Gastroesophageal sphincter (tissue), 4 donors: ENCODE data around the gene GPATCH8. TPM values are rescaled to one million over a fixed set of nuclear protein-coding genes. Genes with fewer than 3 reads are reported as not detected.
A peak's percentile ranks its signal among the peaks of the same experiment; 100 is the strongest.

Experiments
- ATAC-seq: fragments of 150-250 bp; one replicate; pipeline ENCODE4 v1.9.1; 2016; ENCODE audit warnings: mild to moderate bottlenecking, moderate library complexity
- H3K27ac ChIP-seq, 4 donors: fragments of 200-600 bp; sonication (generic) in 3 of 4; 1 replicate in 3 of 4; 2 replicates in 1 of 4; pipeline ENCODE4 v1.5.1; 2016 to 2019
- H3K27me3 ChIP-seq: fragments of 200-600 bp; sonication (generic); one replicate; pipeline ENCODE4 v1.5.1; 2019
- H3K36me3 ChIP-seq, 2 donors: fragments of 200-600 bp; sonication (generic); one replicate each; pipeline ENCODE4 v1.5.1; 2019; ENCODE audit warnings: control low read depth in 1 of 2
- H3K4me1 ChIP-seq, 3 donors: fragments of 200-600 bp; sonication (generic); 1 replicate in 2 of 3; 2 replicates in 1 of 3; pipeline ENCODE4 v1.5.1; 2016 to 2019; ENCODE audit warnings: control low read depth in 2 of 3
- H3K4me3 ChIP-seq, 2 donors: fragments of 200-600 bp; sonication (generic); one replicate each; pipeline ENCODE4 v1.5.1; 2019; ENCODE audit warnings: mild to moderate bottlenecking in 1 of 2, moderate library complexity in 1 of 2
- H3K9me3 ChIP-seq, 3 donors: fragments of 200-600 bp; sonication (generic); one replicate each; pipeline ENCODE4 v1.5.1; 2017 to 2019; ENCODE audit warnings: control low read depth in 2 of 3
- CTCF ChIP-seq, 4 experiments: fragments of 200-600 bp in 2 of 4; fragments of 450-650 bp in 2 of 4; sonication (generic) in 1 of 4; IDR thresholded peaks; one replicate each; pipeline ENCODE4 v1.5.1; 2017 to 2019; ENCODE audit warnings: antibody characterized with exemption in 4 of 4, mild to moderate bottlenecking in 2 of 4, moderate library complexity in 2 of 4
- EP300 ChIP-seq: sonication (generic); formaldehyde crosslinking; IDR thresholded peaks from one replicate; pipeline ENCODE4 v1.6.1; 2017; ENCODE audit warnings: antibody characterized with exemption, mild to moderate bottlenecking
- POLR2A ChIP-seq, 2 donors: fragments of 450-650 bp; IDR thresholded peaks; one replicate each; pipeline ENCODE4 v1.6.1; 2017; ENCODE audit warnings: antibody characterized with exemption in 2 of 2, mild to moderate bottlenecking in 2 of 2, moderate library complexity in 1 of 2
- POLR2AphosphoS5 ChIP-seq: sonication (generic); formaldehyde crosslinking; IDR thresholded peaks from one replicate; pipeline ENCODE4 v1.6.1; 2017; ENCODE audit warnings: antibody characterized with exemption
- WGBS, 2 donors: methylation state at CpG; one replicate each; pipeline ENCODE4 v1.1.5; 2018; ENCODE audit warnings: low coverage in 1 of 2; 5-methylcytosine and 5-hydroxymethylcytosine counted together
- total RNA-seq, 4 donors: library from RNA; depleted of rRNA; stranded (reverse); fragments of >200 nt; gene quantifications; one replicate each; pipeline ENCODE4 v1.1.0, GENCODE V29; 2016

The GPATCH8 gene
- total RNA-seq, 4 donors from 2014 or later = 21.8 to 54.6 (median 33.9) TPM

DNA sequence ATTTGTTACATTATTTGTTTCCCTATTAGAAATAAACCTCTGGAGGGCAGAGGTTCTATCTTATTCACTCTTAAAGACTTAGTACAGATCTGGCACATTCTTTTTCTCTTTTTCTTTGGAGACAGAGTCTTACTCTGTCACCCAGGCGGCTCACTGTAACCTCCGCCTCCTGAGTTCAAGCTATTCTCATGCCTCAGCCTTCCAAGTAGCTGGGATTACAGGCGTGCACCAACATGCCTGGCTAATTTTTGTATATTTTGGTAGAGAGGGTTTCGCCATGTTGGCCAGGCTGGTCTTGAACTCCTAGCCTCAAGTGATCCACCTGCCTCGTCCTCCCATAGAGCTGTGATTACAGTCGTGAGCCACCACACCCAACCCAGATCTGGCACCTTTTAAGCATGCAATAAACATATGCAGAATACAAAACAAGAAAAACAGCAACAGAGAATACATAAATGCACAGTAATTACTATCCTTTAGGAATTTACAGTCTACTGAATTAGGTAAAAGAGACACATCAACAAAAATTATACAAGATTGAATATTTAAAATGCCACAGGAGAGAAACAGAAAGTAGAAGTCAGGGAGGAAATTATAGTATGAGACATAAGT lies 52.1 kb downstream of the GPATCH8 start:
- peaks cover 0 to 10% of the 10 kb centered on the region in 2 donors for H3K36me3 ChIP-seq
- H3K27ac ChIP-seq = no peak overlapping the region
- no peaks in the 10 kb centered on the region for H3K9me3 ChIP-seq
- H3K27me3 ChIP-seq = no peaks in the 10 kb centered on the region
- no peak for ATAC-seq
- H3K4me3 ChIP-seq = no peak overlapping the region
- TF ChIP-seq POLR2AphosphoS5 (no peak), CTCF (IDR thresholded peaks at IDR 0.05) (no peak), POLR2A (IDR thresholded peaks at IDR 0.05) (no peak), EP300 (no peak)
- H3K4me1 ChIP-seq = no peaks in the 10 kb centered on the region
- WGBS, 2 donors = 61 to 87% methylated on average over 3 to 5 of the region's 6 CpGs

DNA sequence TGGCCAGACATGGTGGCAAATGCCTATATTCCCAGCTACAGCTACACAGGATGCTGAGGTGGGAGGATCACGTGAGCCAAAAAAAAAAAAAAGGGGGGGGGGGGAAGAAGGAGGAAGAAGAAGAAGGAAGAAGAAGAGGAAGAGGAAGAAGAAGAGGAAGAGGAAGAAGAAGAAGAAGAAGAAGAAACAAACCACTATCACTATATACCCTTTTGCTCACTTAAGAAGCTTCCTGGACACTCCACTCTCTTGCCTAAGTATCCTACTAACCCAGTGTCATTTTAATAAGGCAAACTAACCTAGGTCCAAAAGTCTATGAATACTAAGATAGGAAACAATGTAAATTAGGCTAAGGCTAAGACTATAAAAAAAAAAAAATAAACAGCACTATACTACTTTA lies 54.8 kb downstream of the GPATCH8 start:
- Histone ChIP-seq H3K27me3 (no peaks in the 10 kb centered on the region), H3K27ac (no peak overlapping the region), H3K4me3 (no peak overlapping the region), H3K4me1 (no peaks in the 10 kb centered on the region), H3K36me3 (peaks cover 0 to 5% of the 10 kb centered on the region in 2 donors), H3K9me3 (no peaks in the 10 kb centered on the region)
- no peak for TF ChIP-seq POLR2AphosphoS5
- TF ChIP-seq CTCF (IDR thresholded peaks at IDR 0.05) = no peak
- TF ChIP-seq POLR2A (IDR thresholded peaks at IDR 0.05) = no peak
- no peak for TF ChIP-seq EP300
- WGBS, 2 donors = 91% methylated on average over 1 of the region's 1 CpG; no CpG with 5 or more reads in 1 of the 2 donors
- no peak for ATAC-seq

GRCh38 chr17:44444735-44445105 lies 58.5 kb downstream of the GPATCH8 start:
- WGBS, 2 donors = 94 to 98% methylated on average over 6 of the region's 6 CpGs

DNA sequence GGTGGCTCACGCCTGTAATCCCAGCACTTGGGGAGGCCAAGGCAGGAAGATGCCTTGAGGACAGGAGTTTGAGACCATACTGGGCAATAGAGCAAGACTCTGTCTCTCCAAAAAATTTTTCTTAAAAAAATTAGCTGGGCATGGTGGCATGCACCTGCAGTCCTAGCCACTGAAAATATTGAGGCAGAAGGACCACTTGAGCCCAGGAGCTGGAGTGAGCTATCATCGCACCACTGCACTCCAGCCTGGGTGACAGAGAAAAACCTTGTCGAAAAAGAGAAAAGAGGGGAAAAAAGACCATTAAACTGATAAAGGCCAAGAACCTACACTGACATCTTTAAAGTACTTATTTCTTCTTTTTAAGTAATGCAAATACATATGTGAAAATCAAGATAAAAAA lies 60.4 kb downstream of the GPATCH8 start:
- Histone ChIP-seq H3K36me3 (no peaks in the 10 kb centered on the region), H3K9me3 (no peaks in the 10 kb centered on the region), H3K4me1 (peaks cover 0 to 20% (median 3%) of the 10 kb centered on the region in 3 donors), H3K4me3 (no peak overlapping the region), H3K27ac (no peak overlapping the region), H3K27me3 (no peaks in the 10 kb centered on the region)
- ATAC-seq = no peak
- TF ChIP-seq EP300 (no peak), POLR2AphosphoS5 (no peak), CTCF (IDR thresholded peaks at IDR 0.05) (no peak), POLR2A (IDR thresholded peaks at IDR 0.05) (no peak)
- WGBS, 2 donors = 92 to 96% methylated on average over 2 to 3 of the region's 3 CpGs

More at GRCh38 chr17:44444735-44445105, 58.5 kb downstream of the GPATCH8 start:
- Histone ChIP-seq H3K9me3 (no peaks in the 10 kb centered on the region), H3K27me3 (no peaks in the 10 kb centered on the region), H3K36me3 (no peaks in the 10 kb centered on the region), H3K4me3 (no peak overlapping the region), H3K4me1 (peaks cover 0 to under 1% (median 0%) of the 10 kb centered on the region in 3 donors), H3K27ac (no peak overlapping the region)
- no peak for ATAC-seq
- no peak for TF ChIP-seq CTCF (IDR thresholded peaks at IDR 0.05)
- TF ChIP-seq POLR2A (IDR thresholded peaks at IDR 0.05) = no peak
- no peak for TF ChIP-seq POLR2AphosphoS5
- TF ChIP-seq EP300 = no peak

DNA sequence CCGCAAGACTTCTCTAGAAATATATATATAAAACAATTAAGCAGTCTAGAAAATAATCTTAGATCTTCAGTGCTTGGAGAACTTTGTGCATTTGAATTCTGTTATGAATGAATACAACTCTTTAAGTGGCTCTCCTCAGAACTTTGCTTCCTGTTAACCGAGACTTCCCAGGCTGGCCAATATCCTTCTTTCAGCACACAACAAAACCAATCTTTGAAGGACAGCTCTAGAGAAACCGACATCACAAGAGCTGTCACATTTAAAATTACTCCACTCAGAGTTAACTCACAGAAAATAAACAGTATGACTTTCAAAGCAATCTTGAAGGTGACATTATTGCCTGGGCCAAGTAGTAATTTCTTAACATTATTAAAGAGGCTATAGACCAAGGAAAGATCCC lies 64.0 kb downstream of the GPATCH8 start:
- H3K27ac ChIP-seq = peak overlapping the region in 2 of 4 donors; percentile 3 to 21
- H3K4me1 ChIP-seq = peaks cover 0 to 28% (median 3%) of the 10 kb centered on the region in 3 donors
- H3K9me3 ChIP-seq = no peaks in the 10 kb centered on the region
- ATAC-seq = no peak
- H3K4me3 ChIP-seq = no peak overlapping the region
- WGBS, 2 donors = 66 to 92% methylated on average over 2 to 3 of the region's 3 CpGs
- peaks cover 3 to 20% of the 10 kb centered on the region in 2 donors for H3K36me3 ChIP-seq
- H3K27me3 ChIP-seq = no peaks in the 10 kb centered on the region
- no peak for TF ChIP-seq EP300
- no peak for TF ChIP-seq CTCF (IDR thresholded peaks at IDR 0.05)
- no peak for TF ChIP-seq POLR2A (IDR thresholded peaks at IDR 0.05)
- TF ChIP-seq POLR2AphosphoS5 = no peak
